HCT116 (cell line): ENCODE results near the gene POLR2J. TPM values are rescaled to one million over a fixed set of nuclear protein-coding genes. Genes with fewer than 3 reads are reported as not detected.

Source experiments
- ATAC-seq: fragments of 200-7000 bp; cut with Tn5 transposase; 2 replicates; pipeline ENCODE4 v1.9.1; 2020; ENCODE audit warnings: mild to moderate bottlenecking, moderate library complexity
- BruUV-seq: library from RNA; stranded (reverse); fragments of 400-500 nt; replicated peaks from 2 replicates; lab custom pipeline; 2021; lab: Mats Ljungman, UMichigan
- CTCF ChIA-PET: fragments of 300-600 bp; sonication (Branson Sonifier 250); formaldehyde crosslinking; loops from one replicate; lab custom pipeline; 2021; ENCODE audit warnings: antibody characterized with exemption; lab: Charles Lee
- POLR2A ChIA-PET: fragments of 300-600, 350-600 bp; sonication (Branson Sonifier 250); formaldehyde crosslinking; loops from one replicate; lab custom pipeline; 2021; ENCODE audit warnings: antibody characterized with exemption; lab: Charles Lee
- RAD21 ChIA-PET, 2 experiments: fragments of 300-600 bp; sonication (Branson Sonifier 250); formaldehyde crosslinking; loops; one replicate each; lab custom pipeline; 2023; ENCODE audit warnings: low total read pairs in 2 of 2; ENCODE audit not compliant: uncharacterized antibody in 2 of 2, unreplicated experiment in 2 of 2, low non-redundant PET in 1 of 2; lab: Charles Lee
- DNase-seq: peaks from one replicate; pipeline ENCODE4 v3.0.0-alpha.2; 2010; ENCODE audit warnings: low read depth, low spot score
- H2AFZ ChIP-seq: fragments of 200-600 bp; shearing (Covaris generic), sonication (generic); 2 replicates; pipeline ENCODE4 v1.6.1; 2017; ENCODE audit warnings: low read depth, mixed run types, mixed read lengths, antibody characterized with exemption, low read length; ENCODE audit not compliant: poor library complexity, severe bottlenecking
- H3K27ac ChIP-seq: 2 replicates; pipeline ENCODE4 v1.5.1; 2012; ENCODE audit warnings: low read depth, low read length
- H3K27me3 ChIP-seq: fragments of 200-600 bp; sonication (generic); 2 replicates; pipeline ENCODE4 v1.6.1; 2016; ENCODE audit warnings: mixed run types, low read length, mixed read lengths; ENCODE audit not compliant: insufficient read depth
- H3K36me3 ChIP-seq, 2 experiments: fragments of 200-500 bp in 1 of 2; fragments of 200-600 bp in 1 of 2; sonication (Bioruptor generic) in 1 of 2; sonication (generic) in 1 of 2; 2 replicates each; pipeline versions ENCODE4 v1.5.1 to v1.6.1; 2014 to 2016; ENCODE audit warnings: low read length in 2 of 2, inconsistent platforms in 1 of 2, mixed read lengths in 1 of 2, mixed run types in 1 of 2; ENCODE audit not compliant: insufficient read depth in 2 of 2, control insufficient read depth in 1 of 2
- H3K4me1 ChIP-seq, 2 experiments: fragments of 200-600 bp in 1 of 2; sonication (generic) in 1 of 2; 2 replicates each; pipeline versions ENCODE4 v1.5.1 to v1.6.1; 2012 to 2017; ENCODE audit warnings: low read length in 2 of 2, inconsistent platforms in 1 of 2, mild to moderate bottlenecking in 1 of 2, mixed read lengths in 1 of 2, mixed run types in 1 of 2, moderate library complexity in 1 of 2; ENCODE audit not compliant: insufficient read depth in 2 of 2, control insufficient read depth in 1 of 2
- H3K4me2 ChIP-seq: fragments of 200-600 bp; sonication (generic); 2 replicates; pipeline ENCODE4 v1.6.1; 2017; ENCODE audit warnings: mixed run types, low read length, mixed read lengths
- H3K4me3 ChIP-seq, 2 experiments: fragments of 200-600 bp in 1 of 2; sonication (generic) in 1 of 2; replicated peaks in 1 of 2; 2 replicates each; pipeline ENCODE4 v1.5.1; 2011 to 2016; ENCODE audit warnings: low read length in 2 of 2, control low read depth in 1 of 2, low read depth in 1 of 2, mild to moderate bottlenecking in 1 of 2, mixed read lengths in 1 of 2, mixed run types in 1 of 2
- H3K79me2 ChIP-seq: fragments of 200-600 bp; sonication (generic); 2 replicates; pipeline ENCODE4 v1.6.1; 2017; ENCODE audit warnings: mild to moderate bottlenecking, mixed run types, low read length, moderate library complexity, mixed read lengths; ENCODE audit not compliant: insufficient read depth
- H3K9ac ChIP-seq: fragments of 200-600 bp; sonication (generic); 2 replicates; pipeline ENCODE4 v1.6.1; 2016; ENCODE audit warnings: low read length, mixed read lengths
- H3K9me2 ChIP-seq: fragments of 200-600 bp; sonication (generic), shearing (Covaris generic); 2 replicates; pipeline ENCODE4 v1.6.1; 2017; ENCODE audit warnings: mixed run types, mild to moderate bottlenecking, moderate library complexity; ENCODE audit not compliant: insufficient read depth
- H3K9me3 ChIP-seq, 2 experiments: fragments of 200-500 bp in 1 of 2; fragments of 200-600 bp in 1 of 2; sonication (Bioruptor generic) in 1 of 2; sonication (generic) in 1 of 2; 2 replicates each; pipeline ENCODE4 v1.6.1; 2014 to 2017; ENCODE audit warnings: low read length in 2 of 2, mixed read lengths in 2 of 2, inconsistent platforms in 1 of 2, low read depth in 1 of 2, mild to moderate bottlenecking in 1 of 2, mixed run types in 1 of 2, moderate library complexity in 1 of 2; ENCODE audit not compliant: control insufficient read depth in 1 of 2, insufficient read depth in 1 of 2
- H4K20me1 ChIP-seq: fragments of 200-600 bp; sonication (generic), shearing (Covaris generic); 2 replicates; pipeline ENCODE4 v1.6.1; 2017; ENCODE audit warnings: mixed run types, mild to moderate bottlenecking, moderate library complexity; ENCODE audit not compliant: insufficient read depth
- CEBPB ChIP-seq: IDR thresholded peaks from 2 replicates; pipeline ENCODE4 v1.6.1; 2012; ENCODE audit warnings: low read depth
- EGR1 ChIP-seq: IDR thresholded peaks from 2 replicates; pipeline ENCODE4 v1.6.1; 2012; ENCODE audit warnings: low read depth
- EZH2 ChIP-seq: fragments of 200-600 bp; sonication (generic); IDR thresholded peaks from 2 replicates; pipeline ENCODE4 v1.6.1; 2017; ENCODE audit warnings: antibody characterized with exemption, mixed run types
- EZH2phosphoT487 ChIP-seq: fragments of 200-600 bp; IDR thresholded peaks from 2 replicates; pipeline ENCODE4 v1.6.1; 2018; ENCODE audit warnings: antibody characterized with exemption, borderline replicate concordance
- FOSL1 ChIP-seq: IDR thresholded peaks from 2 replicates; pipeline ENCODE4 v1.6.1; 2012; ENCODE audit warnings: low read depth
- JUND ChIP-seq: IDR thresholded peaks from 2 replicates; pipeline ENCODE4 v1.6.1; 2012
- POLR2AphosphoS5 ChIP-seq: IDR thresholded peaks from 2 replicates; pipeline ENCODE4 v1.6.1; 2011; ENCODE audit warnings: mild to moderate bottlenecking, low read depth, low read length, moderate library complexity
- RAD21 ChIP-seq: IDR thresholded peaks from 2 replicates; pipeline ENCODE4 v1.6.1; 2012; ENCODE audit warnings: low read depth, mild to moderate bottlenecking
- SIN3A ChIP-seq: IDR thresholded peaks from 2 replicates; pipeline ENCODE4 v1.6.1; 2012; ENCODE audit warnings: low read depth
- SP1 ChIP-seq: IDR thresholded peaks from 2 replicates; pipeline ENCODE4 v1.6.1; 2012; ENCODE audit warnings: low read depth
- SRF ChIP-seq: IDR thresholded peaks from 2 replicates; pipeline ENCODE4 v1.6.1; 2012; ENCODE audit warnings: low read depth
- TCF7L2 ChIP-seq: IDR thresholded peaks from 2 replicates; pipeline ENCODE4 v1.7.0; 2011; ENCODE audit warnings: borderline replicate concordance, inconsistent platforms; ENCODE audit not compliant: insufficient read depth, insufficient read length; ENCODE audit errors: extremely low read depth
- YY1 ChIP-seq: IDR thresholded peaks from 2 replicates; pipeline ENCODE4 v1.6.1; 2011; ENCODE audit warnings: low read length, low read depth, moderate library complexity, mild to moderate bottlenecking; ENCODE audit not compliant: insufficient replicate concordance; ENCODE audit errors: extremely low read depth
- intact Hi-C: fragments of 100-400 bp; cut with micrococcal nuclease; formaldehyde crosslinking; loops from 2 replicates; pipeline ENCODE4 v1.10.0; 2022
- total RNA-seq: library from RNA; stranded (reverse); gene quantifications from one replicate; pipeline ENCODE4 v1.2.1, GENCODE V29; 2021; ENCODE audit not compliant: unreplicated experiment
- TF ChIP-seq, protein P1 (sequence below): IDR thresholded peaks from 2 replicates; pipeline ENCODE4 v1.6.1; 2012
- TF ChIP-seq, protein P2 (sequence below), 3 experiments: fragments of 200-600 bp in 1 of 3; sonication (generic) in 1 of 3; IDR thresholded peaks in 2 of 3; conservative IDR thresholded peaks in 1 of 3; 2 replicates each; pipeline ENCODE4 v1.5.1; 2012 to 2017; ENCODE audit warnings: low read depth in 2 of 3, low read length in 2 of 3, antibody characterized with exemption in 1 of 3, borderline replicate concordance in 1 of 3, control low read depth in 1 of 3, mild to moderate bottlenecking in 1 of 3, mixed read lengths in 1 of 3, mixed run types in 1 of 3, moderate library complexity in 1 of 3; ENCODE audit not compliant: insufficient read depth in 1 of 3

The POLR2J gene
- total RNA-seq, 1 experiment from 2014 or later, result 54.9 TPM

DNA sequence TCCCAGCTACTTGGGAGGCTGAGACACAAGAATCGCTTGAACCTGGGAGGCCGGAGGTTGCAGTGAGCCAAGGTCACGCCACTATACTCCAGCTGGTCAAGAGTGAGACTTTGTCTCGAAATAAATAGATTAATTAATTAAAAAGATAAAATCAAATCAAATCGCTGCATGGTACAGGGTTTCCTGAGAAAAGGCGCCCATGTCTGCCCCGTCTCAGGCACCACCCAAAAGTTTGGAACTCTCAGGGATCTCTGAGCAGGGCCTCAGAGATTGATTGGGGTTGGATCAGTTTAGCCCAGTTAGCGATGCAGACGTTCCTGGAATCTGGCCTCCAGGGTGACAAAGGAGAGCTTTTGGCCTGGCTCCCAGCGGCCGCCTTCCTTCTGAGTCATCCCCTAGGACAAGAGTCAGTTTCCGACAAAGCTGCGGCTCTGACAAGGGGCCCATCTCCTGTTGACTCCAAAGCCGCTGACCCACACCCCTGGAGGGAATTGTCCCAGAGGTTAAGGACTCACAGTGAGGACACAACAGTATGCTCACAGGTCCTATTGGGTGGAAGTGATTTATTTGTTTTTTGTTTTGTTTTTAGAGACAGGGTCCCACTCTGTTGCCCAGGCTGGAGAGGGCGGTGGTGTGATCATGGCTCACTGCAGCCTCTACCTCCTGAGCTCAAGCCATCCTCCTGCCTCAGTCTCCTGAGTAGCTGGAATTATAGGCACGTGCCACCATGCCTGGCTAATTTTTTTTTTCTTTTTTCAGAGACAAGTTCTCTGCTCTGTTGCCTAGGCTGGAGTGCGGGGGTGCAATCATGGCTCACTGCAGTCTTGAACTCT lies 38.5 kb downstream of the POLR2J start:
- intact Hi-C loops, result loop anchor here (2.0 kb wide), 1 partner anchor 17 kb away; no protein-coding TSS in a partner anchor
- ChIA-PET POLR2A (no interaction called here), RAD21 (interaction anchor here in 1 of 2 experiments (1.2 kb wide), 1 partner anchor 16 kb away, joined by 5 read pairs; no protein-coding TSS in a partner anchor), CTCF (interaction anchor here (0.7 to 1.6 kb wide), 2 partner anchors 10 to 16 kb away, joined by 3 to 4 read pairs; no protein-coding TSS in a partner anchor)
- H3K4me1 ChIP-seq, result peaks cover 17 to 41% of the 10 kb centered on the region in 2 experiments
- no peaks in the 10 kb centered on the region for H3K27me3 ChIP-seq
- peak; percentile 94 for ATAC-seq
- peak overlapping the region; percentile 80 for H3K4me2 ChIP-seq
- no peaks in the 10 kb centered on the region for H4K20me1 ChIP-seq
- peak; percentile 91 for TF ChIP-seq FOSL1
- TF ChIP-seq, protein P1, sequence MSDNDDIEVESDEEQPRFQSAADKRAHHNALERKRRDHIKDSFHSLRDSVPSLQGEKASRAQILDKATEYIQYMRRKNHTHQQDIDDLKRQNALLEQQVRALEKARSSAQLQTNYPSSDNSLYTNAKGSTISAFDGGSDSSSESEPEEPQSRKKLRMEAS, result 0 out of 2 replicates have a peak, but pooled peaks have one; percentile 11
- TF ChIP-seq TCF7L2, result peak; percentile 93
- TF ChIP-seq JUND, result peak; percentile 84
- TF ChIP-seq SRF, result no peak
- no peak for TF ChIP-seq EZH2
- peak; percentile 81 for TF ChIP-seq SP1
- TF ChIP-seq POLR2AphosphoS5, result peak; percentile 64
- no peak for TF ChIP-seq SIN3A
- H3K9ac ChIP-seq, result peak overlapping the region; percentile 51
- DNase-seq, result peak; percentile 79
- H3K27ac ChIP-seq, result peak overlapping the region; percentile 60
- H3K79me2 ChIP-seq, result no peaks in the 10 kb centered on the region
- H3K9me3 ChIP-seq, result no peaks in the 10 kb centered on the region
- no peaks in the 10 kb centered on the region for H3K9me2 ChIP-seq
- peak overlapping the region in 1 of 2 experiments; percentile 25; a peak in 2 of 4 replicates for H3K4me3 ChIP-seq
- H2AFZ ChIP-seq, result no peak overlapping the region
- 0 out of 4 replicates have a peak, but pooled peaks cover 0 to 3% of the 10 kb centered on the region in 2 experiments for H3K36me3 ChIP-seq
- BruUV-seq, result no TSS peak

DNA sequence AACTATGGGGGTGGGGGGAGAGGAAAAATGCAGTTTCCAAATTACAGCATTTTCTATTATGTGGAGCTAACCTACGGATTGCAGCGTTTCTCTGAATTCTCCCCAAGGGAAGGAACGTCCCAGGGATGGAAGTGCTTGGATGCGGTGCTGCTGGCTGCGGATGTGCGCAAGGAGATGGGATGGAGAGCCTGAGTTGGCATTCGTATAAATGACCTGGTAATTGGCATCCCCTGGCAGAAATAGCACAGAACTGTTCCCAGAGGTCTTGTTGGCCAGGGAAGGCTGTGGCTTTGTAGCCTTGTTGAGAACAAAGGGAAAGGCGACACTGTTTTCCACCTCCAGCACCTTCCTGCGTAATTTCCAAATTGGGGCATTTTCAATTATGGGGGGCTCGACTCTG lies 42.6 kb downstream of the POLR2J start:
- Histone ChIP-seq H3K4me1 (peaks cover 34 to 67% of the 10 kb centered on the region in 2 experiments), H4K20me1 (no peaks in the 10 kb centered on the region), H3K4me3 (no peak overlapping the region), H3K79me2 (no peaks in the 10 kb centered on the region; the same call in 1 of the 2 replicates), H2AFZ (no peak overlapping the region), H3K9me3 (no peaks in the 10 kb centered on the region), H3K27ac (no peak overlapping the region), H3K36me3 (0 out of 4 replicates have a peak, but pooled peaks cover 0 to 3% of the 10 kb centered on the region in 2 experiments), H3K9ac (no peak overlapping the region), H3K27me3 (no peaks in the 10 kb centered on the region), H3K9me2 (no peaks in the 10 kb centered on the region), H3K4me2 (no peak overlapping the region)
- ATAC-seq (no peak), DNase-seq (no peak)
- ChIA-PET POLR2A (no interaction called here), RAD21 (no interaction called here), CTCF (no interaction called here)
- intact Hi-C loops, result no loop called here
- TSS peak; percentile 34 for BruUV-seq
- TF ChIP-seq EGR1, result no peak
- TF ChIP-seq, protein P2, sequence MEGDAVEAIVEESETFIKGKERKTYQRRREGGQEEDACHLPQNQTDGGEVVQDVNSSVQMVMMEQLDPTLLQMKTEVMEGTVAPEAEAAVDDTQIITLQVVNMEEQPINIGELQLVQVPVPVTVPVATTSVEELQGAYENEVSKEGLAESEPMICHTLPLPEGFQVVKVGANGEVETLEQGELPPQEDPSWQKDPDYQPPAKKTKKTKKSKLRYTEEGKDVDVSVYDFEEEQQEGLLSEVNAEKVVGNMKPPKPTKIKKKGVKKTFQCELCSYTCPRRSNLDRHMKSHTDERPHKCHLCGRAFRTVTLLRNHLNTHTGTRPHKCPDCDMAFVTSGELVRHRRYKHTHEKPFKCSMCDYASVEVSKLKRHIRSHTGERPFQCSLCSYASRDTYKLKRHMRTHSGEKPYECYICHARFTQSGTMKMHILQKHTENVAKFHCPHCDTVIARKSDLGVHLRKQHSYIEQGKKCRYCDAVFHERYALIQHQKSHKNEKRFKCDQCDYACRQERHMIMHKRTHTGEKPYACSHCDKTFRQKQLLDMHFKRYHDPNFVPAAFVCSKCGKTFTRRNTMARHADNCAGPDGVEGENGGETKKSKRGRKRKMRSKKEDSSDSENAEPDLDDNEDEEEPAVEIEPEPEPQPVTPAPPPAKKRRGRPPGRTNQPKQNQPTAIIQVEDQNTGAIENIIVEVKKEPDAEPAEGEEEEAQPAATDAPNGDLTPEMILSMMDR (IDR thresholded peaks at IDR 0.05 in 2 of 3, conservative IDR thresholded peaks at IDR 0.05 in 1 of 3; ENCODE audit: borderline replicate concordance in 1 of 3, insufficient read depth in 1 of 3, low read depth in 2 of 3, low read length in 2 of 3), result no peak
- TF ChIP-seq, protein P1, result no peak
- TF ChIP-seq EZH2phosphoT487, result no peak
- TF ChIP-seq SP1, result no peak
- no peak for TF ChIP-seq CEBPB
- no peak for TF ChIP-seq POLR2AphosphoS5
- no peak for TF ChIP-seq TCF7L2
- no peak for TF ChIP-seq YY1
- TF ChIP-seq RAD21, result no peak
